ENCODE results near the gene ABHD2.

GRCh38 chr15:89206908-89207331, 118.7 kb downstream of the ABHD2 start:
- TF ChIP-seq CTCF (IDR thresholded peaks at IDR 0.05) (peak; percentile 94 to 99 (median 97)), POLR2A (IDR thresholded peaks at IDR 0.05) (no peak)

All from heart left ventricle (tissue), 13 donors.